GM21723 (cell line): ENCODE measurements around the gene NUMBL.
"Not testable (repeated sequence)": the region's sequence is repeated elsewhere in the genome, so short reads cannot be mapped to it uniquely, and the experiment has no call there.

Experiments used
- ATAC-seq: cut with Tn5 transposase; IDR thresholded peaks from one replicate; pipeline ENCODE4 v1.9.1; 2021; ENCODE audit warnings: mild to moderate bottlenecking, moderate library complexity; ENCODE audit not compliant: unreplicated experiment

Gene NUMBL

GRCh38 chr19:40690050-40690692, at the start of gene NUMBL:
Gene NUMBL (minus strand): TSS chr19:40690651. CDS start chr19:40690483, 168 bp downstream.
- ATAC-seq = peak; percentile 20

- ATAC-seq = no peak
Observed at GRCh38 chr19:40739030-40739839, 48.8 kb upstream of the NUMBL start.

- ATAC-seq = no peak
Observed at GRCh38 chr19:40737102-40737644, 46.7 kb upstream of the NUMBL start.

GRCh38 chr19:40736661-40737060, 46.2 kb upstream of the NUMBL start:
- ATAC-seq = no peak

- no peak for ATAC-seq
Observed at GRCh38 chr19:40735013-40735771, 44.7 kb upstream of the NUMBL start.

- no peak for ATAC-seq
Observed at GRCh38 chr19:40733149-40733548, 42.7 kb upstream of the NUMBL start.

- ATAC-seq = not testable (repeated sequence)
Observed at GRCh38 chr19:40732304-40732703, 41.9 kb upstream of the NUMBL start.

GRCh38 chr19:40730065-40730464, 39.6 kb upstream of the NUMBL start:
- ATAC-seq = not testable (repeated sequence)

GRCh38 chr19:40726279-40726678, 35.8 kb upstream of the NUMBL start:
- no peak for ATAC-seq

GRCh38 chr19:40724855-40725254, 34.4 kb upstream of the NUMBL start:
- ATAC-seq = no peak

GRCh38 chr19:40724315-40724714, 33.9 kb upstream of the NUMBL start:
- ATAC-seq = no peak

- ATAC-seq = no peak
Observed at GRCh38 chr19:40723661-40724254, 33.3 kb upstream of the NUMBL start.

GRCh38 chr19:40721936-40722661, 31.6 kb upstream of the NUMBL start:
- no peak for ATAC-seq

GRCh38 chr19:40721140-40721486, 30.7 kb upstream of the NUMBL start:
- ATAC-seq = no peak

- ATAC-seq = no peak
Observed at GRCh38 chr19:40719414-40719894, 29.0 kb upstream of the NUMBL start.

GRCh38 chr19:40718774-40719391, 28.4 kb upstream of the NUMBL start:
- ATAC-seq = no peak

- no peak for ATAC-seq
Observed at GRCh38 chr19:40717880-40718773, 27.7 kb upstream of the NUMBL start.

- ATAC-seq = no peak
Observed at GRCh38 chr19:40717325-40717879, 27.0 kb upstream of the NUMBL start.
